PFSK-1 (cell line): ENCODE data around the gene PCSK5.

Source experiments
- POLR2AphosphoS5 ChIP-seq: IDR thresholded peaks from 2 replicates; pipeline ENCODE4 v1.6.1; 2012; ENCODE audit warnings: low read depth, mild to moderate bottlenecking, control low read depth, low read length, moderate library complexity
- TAF1 ChIP-seq: IDR thresholded peaks from 2 replicates; pipeline ENCODE4 v1.6.1; 2012; ENCODE audit warnings: low read length, control low read depth, borderline replicate concordance; ENCODE audit not compliant: insufficient read depth

DNA sequence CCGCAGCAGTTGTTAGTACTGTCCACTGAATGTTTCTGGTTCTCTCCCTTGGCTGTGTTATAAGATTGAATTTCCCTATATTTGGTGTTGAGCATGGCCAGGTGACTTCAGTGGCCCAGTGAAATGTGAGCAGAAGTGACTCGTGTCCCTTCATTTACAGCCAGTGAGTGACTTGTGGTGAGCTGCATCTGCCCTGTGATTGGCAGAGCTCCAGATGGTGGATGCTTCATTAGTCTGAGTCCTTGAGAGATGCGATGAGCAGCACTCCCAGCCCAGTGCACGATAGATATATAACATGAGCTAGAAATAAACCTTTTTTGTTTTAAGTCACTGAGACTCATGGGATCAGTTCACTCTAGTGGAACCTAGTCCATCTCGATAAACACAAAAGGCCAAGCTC, 19.3 kb downstream of the PCSK5 start:
- TF ChIP-seq POLR2AphosphoS5, result no peak
- no peak for TF ChIP-seq TAF1
